GM19328 (cell line): ENCODE data around the gene VAMP2.
"Not testable (repeated sequence)": the region's sequence is repeated elsewhere in the genome, so short reads cannot be mapped to it uniquely, and the experiment has no call there.

Source experiments
- ATAC-seq: cut with Tn5 transposase; IDR thresholded peaks from one replicate; pipeline ENCODE4 v1.9.1; 2021; ENCODE audit warnings: mild to moderate bottlenecking, moderate library complexity; ENCODE audit not compliant: unreplicated experiment

VAMP2 gene

DNA sequence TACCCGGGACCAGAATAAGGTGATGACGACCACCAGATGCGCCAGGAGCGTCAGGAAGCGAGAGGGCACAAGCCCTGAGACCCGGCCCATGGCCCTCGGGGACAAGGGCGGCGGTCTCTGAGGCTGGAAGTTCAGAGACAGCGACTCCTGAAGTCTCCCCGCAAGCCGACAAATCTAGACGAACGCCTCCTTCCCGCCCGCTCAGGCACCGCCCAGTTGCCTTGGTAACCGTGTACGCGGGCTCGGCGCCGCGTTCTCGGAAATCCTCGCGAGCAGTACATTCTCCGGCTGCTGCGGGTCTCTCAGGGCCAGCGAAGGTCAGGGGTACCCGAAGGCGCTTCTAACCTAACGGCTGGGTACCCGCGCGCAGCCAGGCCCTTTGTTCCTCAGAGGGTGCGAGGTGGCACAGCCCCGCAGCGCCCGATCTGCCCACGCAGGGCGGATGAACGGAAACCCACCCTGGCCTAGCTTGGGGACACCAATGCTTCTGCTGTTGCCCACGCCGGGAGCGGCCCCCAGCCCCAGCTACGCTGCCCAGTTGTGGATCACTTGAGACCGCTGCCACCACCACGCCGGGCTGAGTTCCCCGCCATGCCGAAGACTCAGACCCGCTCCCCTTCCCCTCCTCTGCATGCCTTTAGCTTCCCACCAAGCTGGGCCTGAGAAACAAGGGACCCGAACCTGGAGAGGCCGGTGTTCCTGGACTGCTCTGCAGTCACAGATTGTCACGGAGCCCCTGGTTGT lies 13.6 kb upstream of the VAMP2 start, which contains the start of gene TMEM107:
TSS of gene TMEM107 (minus strand) at position 184 of the 744 bp plus-strand sequence. CDS start at position 90, 94 bp downstream.
- ATAC-seq: no peak

DNA sequence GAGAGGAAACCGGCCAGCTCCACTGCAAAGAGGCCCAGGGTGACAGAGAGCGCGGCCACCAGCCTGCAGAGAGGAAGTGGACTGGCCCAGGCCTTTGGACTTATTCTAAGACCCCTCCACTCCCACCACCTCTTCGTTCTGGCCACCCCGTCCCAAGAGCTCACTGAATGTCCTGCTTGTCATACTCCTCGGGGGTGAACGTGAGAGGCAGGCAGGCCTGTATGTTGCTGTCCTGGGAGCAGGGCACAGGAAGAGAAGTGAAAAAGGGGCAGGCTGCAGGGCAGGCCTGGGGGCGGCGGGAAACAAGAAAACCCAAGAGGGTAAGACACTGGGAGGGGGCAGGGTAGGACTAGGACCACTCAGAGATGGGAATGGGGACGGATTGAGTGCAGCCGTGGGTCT lies 13.0 kb upstream of the VAMP2 start:
- ATAC-seq: no peak

DNA sequence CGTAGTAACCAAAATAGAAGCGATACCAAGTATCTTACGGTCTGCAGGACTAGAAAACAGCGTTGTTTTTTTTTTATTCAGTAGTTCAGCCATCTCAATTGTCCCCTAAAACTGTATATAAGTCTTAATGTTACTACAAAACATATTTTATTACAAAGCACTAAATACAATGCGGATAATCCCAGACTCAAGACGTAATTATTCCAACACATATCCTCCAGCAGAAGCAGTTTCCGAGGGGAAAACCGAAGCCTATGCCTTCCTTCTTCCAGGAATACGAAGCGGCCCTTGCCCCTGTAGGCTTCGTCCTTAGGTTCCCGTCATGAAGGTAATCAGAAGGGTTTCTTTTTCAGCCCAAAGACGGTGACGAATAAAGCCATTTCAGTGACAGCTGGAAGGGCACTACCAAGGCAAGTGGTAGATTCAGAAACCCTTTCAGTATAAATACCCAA lies 11.1 kb upstream of the VAMP2 start:
- no peak for ATAC-seq

GRCh38 chr17:8173056-8173870 lies 10.5 kb upstream of the VAMP2 start:
- ATAC-seq: peak; percentile 72

- ATAC-seq: not testable (repeated sequence)
Measured at GRCh38 chr17:8170186-8170585, 7.4 kb upstream of the VAMP2 start.

DNA sequence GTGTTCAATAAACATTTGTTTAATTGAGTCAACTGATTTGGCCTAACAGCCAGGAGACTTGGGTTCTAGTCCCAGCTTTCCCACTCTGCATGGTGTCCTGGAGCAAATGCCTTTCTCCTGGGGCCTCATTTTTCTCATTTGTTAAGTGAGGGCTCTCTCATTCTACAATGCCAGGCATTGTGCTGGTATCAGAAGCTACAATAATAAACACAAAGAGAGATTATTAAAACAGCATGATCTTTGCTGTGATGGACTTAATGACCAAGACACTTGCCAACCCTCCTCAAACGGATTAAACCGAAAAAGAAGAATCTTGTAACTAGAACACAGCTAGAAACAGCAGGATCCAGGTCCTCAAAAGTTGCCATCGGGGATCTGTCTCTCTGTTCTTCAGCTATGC lies 4.8 kb upstream of the VAMP2 start:
- no peak for ATAC-seq

DNA sequence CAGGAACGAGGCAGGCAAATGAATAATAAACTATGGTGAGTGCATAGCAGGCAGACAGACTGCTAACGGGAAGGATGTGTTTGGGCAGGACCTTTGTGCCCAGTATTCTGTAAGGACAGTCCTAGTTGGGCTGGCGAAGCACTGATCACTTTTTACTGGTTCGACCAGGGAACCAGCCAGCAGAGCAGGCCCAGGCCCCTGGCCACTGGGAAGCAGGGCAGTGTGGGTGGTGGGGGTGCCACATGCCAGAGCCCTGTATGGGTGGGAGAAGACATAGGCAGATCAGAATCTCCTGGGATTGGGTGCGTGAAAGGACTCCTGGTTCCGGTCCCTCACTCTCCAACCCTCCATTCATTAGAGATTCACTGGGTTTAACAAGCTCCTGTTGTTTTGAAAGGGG lies 4.0 kb upstream of the VAMP2 start:
- ATAC-seq: no peak

GRCh38 chr17:8164815-8165131 lies 2.0 kb upstream of the VAMP2 start:
- ATAC-seq: no peak

DNA sequence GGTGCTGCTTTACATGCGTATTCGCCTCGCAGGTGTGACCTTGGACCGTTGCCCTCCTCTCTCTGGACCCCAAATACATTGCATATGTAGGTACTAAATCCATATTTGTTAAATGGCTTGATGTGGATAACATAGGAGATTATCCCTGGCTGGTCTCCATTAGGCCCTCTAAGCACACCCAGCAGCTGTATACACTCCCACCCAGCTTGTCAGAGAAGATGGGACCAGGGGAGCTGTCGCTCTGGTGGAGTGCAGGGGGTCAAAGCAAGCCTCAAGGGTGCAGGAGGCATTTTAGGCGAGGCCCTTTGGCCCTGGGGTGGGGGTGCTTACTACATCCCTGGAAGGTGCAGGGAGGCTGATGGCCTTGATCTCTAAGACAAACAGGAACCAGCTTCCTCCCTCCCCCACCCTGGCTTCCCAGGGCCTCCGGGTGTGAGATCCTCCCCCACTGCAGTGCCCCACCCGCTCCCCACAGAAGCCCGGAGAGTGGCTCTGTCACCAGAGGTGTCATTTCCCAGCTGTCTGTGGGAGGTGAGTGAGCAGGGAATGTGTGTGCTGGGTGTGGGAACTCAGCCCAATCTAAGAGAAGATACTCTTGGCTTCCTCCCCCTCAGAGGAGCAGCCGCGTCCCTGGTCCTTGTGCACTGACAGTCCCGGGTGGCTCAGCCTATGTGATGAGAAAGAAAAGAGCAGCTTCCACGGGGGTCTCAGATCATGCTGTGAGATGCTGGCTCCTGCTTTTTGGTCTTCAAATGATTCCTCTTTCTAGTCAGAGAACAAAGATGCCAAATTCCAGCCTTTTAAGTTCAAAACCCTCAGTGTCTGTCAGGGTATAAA lies 1.4 kb upstream of the VAMP2 start:
- ATAC-seq: no peak

GRCh38 chr17:8162997-8163977 lies 539 bp upstream of the VAMP2 start:
- no peak for ATAC-seq

DNA sequence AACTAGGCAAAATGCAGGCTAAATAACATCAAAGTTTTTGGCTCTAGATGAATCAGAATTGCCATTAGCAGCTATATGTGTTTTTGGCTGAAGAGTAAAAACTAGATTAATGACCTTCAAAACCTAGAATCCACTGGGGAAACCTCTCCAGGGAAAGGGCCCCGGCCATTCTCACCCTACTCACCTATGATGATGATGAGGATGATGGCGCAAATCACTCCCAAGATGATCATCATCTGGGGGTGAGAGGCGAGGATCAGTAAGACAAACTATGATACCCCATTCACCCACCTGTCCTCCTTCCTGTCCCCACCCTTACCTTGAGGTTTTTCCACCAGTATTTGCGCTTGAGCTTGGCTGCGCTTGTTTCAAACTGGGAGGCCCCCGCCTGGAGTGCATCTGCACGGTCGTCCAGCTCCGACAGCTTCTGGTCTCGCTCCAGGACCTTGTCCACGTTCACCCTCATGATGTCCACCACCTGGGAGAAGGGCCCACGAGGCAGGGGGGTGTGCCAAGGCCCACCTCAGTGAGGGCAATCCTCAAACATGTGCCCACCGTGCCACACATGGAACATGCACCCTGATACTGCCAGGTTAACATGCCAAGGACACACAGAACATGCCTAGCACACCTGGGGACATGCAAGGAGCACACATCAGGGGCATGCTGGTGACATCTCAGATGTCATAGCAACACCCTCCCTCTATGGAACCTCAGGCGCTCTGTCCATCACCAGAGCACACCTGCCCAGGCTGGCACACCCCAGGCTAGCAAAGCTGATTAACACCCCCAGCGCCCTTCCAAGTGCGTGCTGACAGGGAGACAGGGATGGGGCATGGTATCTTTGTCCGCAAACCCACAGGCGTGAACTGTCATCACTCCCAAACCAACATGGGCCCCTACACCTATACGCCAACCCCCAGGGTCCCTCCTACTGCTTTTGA lies 1.2 kb downstream of the VAMP2 start:
- ATAC-seq: no peak

DNA sequence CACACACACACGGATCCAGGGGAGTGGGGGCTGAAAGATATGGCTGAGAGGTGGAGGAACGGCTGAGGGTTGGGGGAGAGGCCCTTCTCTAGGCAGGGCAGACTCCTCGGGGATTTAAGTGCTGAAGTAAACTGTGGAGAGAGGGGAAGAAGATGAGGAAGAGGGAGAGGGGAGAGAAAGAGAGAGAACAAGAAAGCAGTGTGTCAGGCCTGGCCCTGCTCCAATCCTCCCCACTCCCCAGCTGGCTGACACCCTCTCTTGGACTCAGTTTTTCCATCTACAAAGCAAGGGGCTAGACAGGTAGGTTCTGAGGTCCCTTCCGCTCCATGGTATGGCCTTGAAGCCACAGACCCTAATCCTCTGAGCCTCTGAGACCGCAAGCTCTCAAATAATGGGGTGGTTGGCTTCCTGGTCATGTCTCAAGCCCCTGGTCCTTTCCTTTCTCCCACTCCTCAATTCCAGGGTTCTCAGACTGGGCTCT lies 2.0 kb downstream of the VAMP2 start:
- no peak for ATAC-seq

- no peak for ATAC-seq
Measured at GRCh38 chr17:8160224-8160577, 2.5 kb downstream of the VAMP2 start.

GRCh38 chr17:8159459-8160223 lies 3.1 kb downstream of the VAMP2 start:
- no peak for ATAC-seq

DNA sequence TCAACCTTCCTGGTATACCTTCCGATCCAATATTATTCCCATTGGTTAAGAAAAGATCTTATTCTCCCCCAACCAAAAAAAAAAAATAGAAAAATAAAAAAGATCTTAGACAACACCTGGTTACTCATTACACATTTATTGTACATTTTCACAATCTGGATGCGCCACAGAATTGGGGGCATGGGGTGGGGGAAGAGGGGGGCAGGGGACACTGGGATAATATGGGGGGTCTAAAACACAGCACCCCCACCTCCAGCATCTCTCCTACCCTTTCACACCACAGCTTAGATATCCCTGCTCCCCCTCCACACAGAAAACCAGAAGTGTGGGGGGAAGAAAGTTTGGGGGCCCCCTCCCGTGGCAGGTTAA lies 3.7 kb downstream of the VAMP2 start:
- ATAC-seq: no peak

GRCh38 chr17:8158267-8159031 lies 4.3 kb downstream of the VAMP2 start:
- ATAC-seq: no peak

GRCh38 chr17:8156246-8156992 lies 6.3 kb downstream of the VAMP2 start:
- ATAC-seq: peak; percentile 86
